ENCODE results near the gene HOXD3. TPM values are rescaled to one million over a fixed set of nuclear protein-coding genes. Genes with fewer than 3 reads are reported as not detected.

Gene HOXD3
- total and polyA plus RNA-seq, 4 experiments from 2014 or later = not detected

GRCh38 chr2:176146645-176147044 lies 10.5 kb upstream of the HOXD3 start:
- intact Hi-C loops (cut with micrococcal nuclease) = no loop called here
- H3K27ac Mint-ChIP-seq = peak overlapping the region in 1 of 7 donors; percentile 1
- CTCF ChIA-PET (ENCODE audit: partially characterized antibody) = interaction anchor here (0.8 kb wide), 1 partner anchor 49 kb away, joined by 3 read pairs; no protein-coding TSS in a partner anchor
- peaks cover 0 to 6% (median under 1%) of the 10 kb centered on the region in 4 donors for H3K4me1 Mint-ChIP-seq
- H3K4me3 Mint-ChIP-seq = peak overlapping the region in 1 of 8 donors; percentile 24
- peaks cover 67% of the 10 kb centered on the region for H3K27me3 ChIP-seq (ENCODE audit: insufficient read depth, low read length)
- no peak for DNase-seq
- POLR2A ChIA-PET (ENCODE audit: partially characterized antibody) = no interaction called here
- H3K36me3 ChIP-seq (ENCODE audit: insufficient read depth, low read length) = no peaks in the 10 kb centered on the region
- H3K9me3 ChIP-seq (ENCODE audit: control insufficient read depth in 1 of 2, low read length in 2 of 2) = no peaks in the 10 kb centered on the region
- H3K27me3 Mint-ChIP-seq = peaks cover 75 to 82% of the 10 kb centered on the region in 2 donors
- no peaks in the 10 kb centered on the region for H3K4me1 ChIP-seq (ENCODE audit: insufficient read depth, low read length)
- H3K36me3 Mint-ChIP-seq = no peaks in the 10 kb centered on the region
- H3K27ac ChIP-seq (ENCODE audit: low read depth, low read length) = no peak overlapping the region
- H3K9me3 Mint-ChIP-seq = peaks cover 0 to 6% (median under 1%) of the 10 kb centered on the region in 8 donors
- H3K4me3 ChIP-seq (ENCODE audit: low read length in 2 of 2) = no peak overlapping the region

DNA sequence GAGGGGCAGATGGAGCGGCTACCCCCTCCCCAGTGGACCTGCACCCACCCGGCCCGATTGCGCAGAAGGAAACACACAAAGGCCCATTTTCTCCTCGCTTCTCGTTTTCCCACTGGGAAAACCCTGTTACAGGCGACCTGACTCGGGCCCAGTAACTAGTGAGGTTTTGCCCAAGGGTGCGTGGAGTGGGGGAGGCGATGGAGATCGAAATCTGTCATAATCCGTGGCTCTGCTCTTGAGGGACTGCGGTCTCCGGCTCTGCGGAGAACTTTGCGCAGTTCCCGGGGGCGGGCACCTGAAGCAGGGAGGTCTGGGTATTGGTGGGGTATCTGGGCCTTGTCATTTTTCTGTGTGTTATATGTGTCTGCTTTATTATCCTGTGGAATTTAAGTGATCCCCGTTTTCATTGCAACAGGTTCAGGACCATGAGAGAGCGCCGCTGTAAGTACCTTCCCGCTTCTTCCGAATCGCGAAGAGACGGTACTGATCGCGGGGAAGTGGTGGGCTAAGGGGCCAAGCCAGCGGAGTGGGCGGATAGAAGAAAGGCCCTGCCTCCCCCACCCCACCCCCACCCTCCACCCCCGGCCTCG lies 9.8 kb upstream of the HOXD3 start:
- H3K4me3 ChIP-seq (ENCODE audit: low read length in 2 of 2) = no peak overlapping the region
- Mint-ChIP-seq H3K4me3 (no peak overlapping the region), H3K36me3 (no peaks in the 10 kb centered on the region), H3K9me3 (peaks cover 0 to 6% (median under 1%) of the 10 kb centered on the region in 8 donors), H3K27me3 (peaks cover 69 to 76% of the 10 kb centered on the region in 2 donors), H3K27ac (peak overlapping the region in 2 of 7 donors; percentile 1 to 19), H3K4me1 (peaks cover 0 to 6% (median under 1%) of the 10 kb centered on the region in 4 donors)
- no peak for DNase-seq
- no peaks in the 10 kb centered on the region for H3K36me3 ChIP-seq (ENCODE audit: insufficient read depth, low read length)
- H3K27ac ChIP-seq (ENCODE audit: low read depth, low read length) = no peak overlapping the region
- no peaks in the 10 kb centered on the region for H3K9me3 ChIP-seq (ENCODE audit: control insufficient read depth in 1 of 2, low read length in 2 of 2)
- POLR2A ChIA-PET (ENCODE audit: partially characterized antibody) = no interaction called here
- CTCF ChIA-PET (ENCODE audit: partially characterized antibody) = interaction anchor here (0.8 kb wide), 1 partner anchor 49 kb away, joined by 3 read pairs; no protein-coding TSS in a partner anchor
- intact Hi-C loops (cut with micrococcal nuclease) = no loop called here
- no peaks in the 10 kb centered on the region for H3K4me1 ChIP-seq (ENCODE audit: insufficient read depth, low read length)
- peaks cover 61% of the 10 kb centered on the region for H3K27me3 ChIP-seq (ENCODE audit: insufficient read depth, low read length)

DNA sequence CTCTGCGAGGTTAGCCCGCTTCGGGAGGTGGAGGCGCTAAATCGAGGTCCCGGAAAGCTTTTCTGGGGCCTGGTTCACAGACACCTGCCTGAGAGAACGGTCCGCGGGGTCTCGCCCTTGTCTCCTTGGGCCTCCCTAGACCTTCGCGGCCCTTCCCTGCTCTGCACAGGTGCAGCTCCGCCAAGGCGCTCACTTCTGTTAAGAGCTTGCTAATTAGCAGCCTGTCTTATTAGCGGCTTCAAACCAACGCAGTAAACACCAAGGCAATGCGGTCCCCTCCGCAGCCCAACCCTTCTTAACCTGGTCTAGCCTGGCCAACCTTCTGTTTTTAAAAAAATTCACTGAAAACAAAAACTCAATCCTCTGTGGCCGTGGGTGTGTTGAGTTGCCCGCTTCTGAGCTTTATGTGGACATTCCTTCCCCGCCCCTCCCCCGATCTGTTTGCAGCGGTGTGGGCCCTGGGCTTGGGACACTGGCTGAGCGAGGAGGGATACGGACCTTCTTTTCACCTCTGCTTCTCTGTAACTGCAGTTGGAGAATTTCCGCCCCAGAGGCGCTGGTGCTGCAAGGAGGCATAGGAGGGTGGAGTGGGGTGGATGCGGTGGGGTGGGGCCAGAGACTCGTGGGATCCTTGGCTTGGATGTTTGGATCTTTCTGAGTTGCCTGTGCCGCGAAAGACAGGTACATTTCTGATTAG lies 9.2 kb upstream of the HOXD3 start:
- Mint-ChIP-seq H3K27ac (peak overlapping the region in 2 of 7 donors; percentile 19 to 32), H3K36me3 (no peaks in the 10 kb centered on the region), H3K4me1 (peaks cover 0 to 6% (median 3%) of the 10 kb centered on the region in 4 donors), H3K27me3 (peaks cover 69 to 78% of the 10 kb centered on the region in 2 donors), H3K9me3 (peaks cover 0 to 6% (median under 1%) of the 10 kb centered on the region in 8 donors), H3K4me3 (peak overlapping the region in 2 of 8 donors; percentile 26 to 50)
- intact Hi-C loops (cut with micrococcal nuclease) = no loop called here
- no peaks in the 10 kb centered on the region for H3K4me1 ChIP-seq (ENCODE audit: insufficient read depth, low read length)
- peaks cover 59% of the 10 kb centered on the region for H3K27me3 ChIP-seq (ENCODE audit: insufficient read depth, low read length)
- H3K27ac ChIP-seq (ENCODE audit: low read depth, low read length) = no peak overlapping the region
- no peak overlapping the region for H3K4me3 ChIP-seq (ENCODE audit: low read length in 2 of 2)
- no peak for DNase-seq
- POLR2A ChIA-PET (ENCODE audit: partially characterized antibody) = no interaction called here
- no peaks in the 10 kb centered on the region for H3K9me3 ChIP-seq (ENCODE audit: control insufficient read depth in 1 of 2, low read length in 2 of 2)
- H3K36me3 ChIP-seq (ENCODE audit: insufficient read depth, low read length) = no peaks in the 10 kb centered on the region
- CTCF ChIA-PET (ENCODE audit: partially characterized antibody) = no interaction called here

DNA sequence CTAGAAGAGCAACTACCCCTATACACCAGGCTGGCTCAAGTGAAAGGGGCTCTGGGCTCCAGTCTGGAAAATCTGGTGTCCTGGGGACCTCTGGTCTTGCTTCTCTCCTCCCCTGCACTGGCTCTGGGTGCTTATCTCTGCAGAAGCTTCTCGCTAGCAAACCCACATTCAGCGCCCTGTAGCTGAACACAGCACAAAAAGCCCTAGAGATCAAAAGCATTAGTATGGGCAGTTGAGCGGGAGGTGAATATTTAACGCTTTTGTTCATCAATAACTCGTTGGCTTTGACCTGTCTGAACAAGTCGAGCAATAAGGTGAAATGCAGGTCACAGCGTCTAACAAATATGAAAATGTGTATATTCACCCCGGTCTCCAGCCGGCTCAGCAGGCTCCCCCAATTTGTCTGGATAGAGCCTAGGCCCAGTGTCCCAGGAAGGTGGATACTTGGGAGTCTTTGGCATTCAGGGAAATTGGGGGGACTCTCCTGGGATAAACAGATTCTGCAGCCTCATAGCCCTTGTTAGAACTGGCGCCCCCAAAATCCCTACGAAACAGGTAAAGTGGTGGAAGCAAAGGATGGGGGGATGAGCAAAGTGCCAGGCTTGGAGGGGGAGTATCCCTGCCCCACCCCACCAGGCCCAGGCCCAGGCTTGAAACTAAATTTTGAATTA lies 8.2 kb upstream of the HOXD3 start:
- Mint-ChIP-seq H3K27ac (no peak overlapping the region), H3K27me3 (peaks cover 68 to 78% of the 10 kb centered on the region in 2 donors), H3K9me3 (peaks cover 0 to 6% (median under 1%) of the 10 kb centered on the region in 8 donors), H3K4me1 (peaks cover 0 to 6% (median 3%) of the 10 kb centered on the region in 4 donors), H3K4me3 (no peak overlapping the region), H3K36me3 (no peaks in the 10 kb centered on the region)
- no peak for DNase-seq
- CTCF ChIA-PET (ENCODE audit: partially characterized antibody) = no interaction called here
- Histone ChIP-seq H3K36me3 (ENCODE audit: insufficient read depth, low read length) (no peaks in the 10 kb centered on the region), H3K4me1 (ENCODE audit: insufficient read depth, low read length) (no peaks in the 10 kb centered on the region), H3K9me3 (ENCODE audit: control insufficient read depth in 1 of 2, low read length in 2 of 2) (no peaks in the 10 kb centered on the region), H3K4me3 (ENCODE audit: low read length in 2 of 2) (no peak overlapping the region), H3K27me3 (ENCODE audit: insufficient read depth, low read length) (peaks cover 57% of the 10 kb centered on the region), H3K27ac (ENCODE audit: low read depth, low read length) (no peak overlapping the region)
- intact Hi-C loops (cut with micrococcal nuclease) = no loop called here
- POLR2A ChIA-PET (ENCODE audit: partially characterized antibody) = no interaction called here

GRCh38 chr2:176149481-176149938 lies 7.6 kb upstream of the HOXD3 start:
- H3K27ac Mint-ChIP-seq = no peak overlapping the region
- H3K4me1 ChIP-seq (ENCODE audit: insufficient read depth, low read length) = no peaks in the 10 kb centered on the region
- no peaks in the 10 kb centered on the region for H3K36me3 Mint-ChIP-seq
- H3K27me3 Mint-ChIP-seq = peaks cover 68 to 79% of the 10 kb centered on the region in 2 donors
- DNase-seq = no peak
- no peaks in the 10 kb centered on the region for H3K36me3 ChIP-seq (ENCODE audit: insufficient read depth, low read length)
- peaks cover 0 to 6% (median under 1%) of the 10 kb centered on the region in 8 donors for H3K9me3 Mint-ChIP-seq
- peaks cover 62% of the 10 kb centered on the region for H3K27me3 ChIP-seq (ENCODE audit: insufficient read depth, low read length)
- H3K4me1 Mint-ChIP-seq = peaks cover 0 to 6% (median 3%) of the 10 kb centered on the region in 4 donors
- no peak overlapping the region for H3K27ac ChIP-seq (ENCODE audit: low read depth, low read length)
- no peak overlapping the region for H3K4me3 Mint-ChIP-seq
- H3K4me3 ChIP-seq (ENCODE audit: low read length in 2 of 2) = no peak overlapping the region
- CTCF ChIA-PET (ENCODE audit: partially characterized antibody) = no interaction called here
- no peaks in the 10 kb centered on the region for H3K9me3 ChIP-seq (ENCODE audit: control insufficient read depth in 1 of 2, low read length in 2 of 2)
- intact Hi-C loops (cut with micrococcal nuclease) = no loop called here
- POLR2A ChIA-PET (ENCODE audit: partially characterized antibody) = no interaction called here

DNA sequence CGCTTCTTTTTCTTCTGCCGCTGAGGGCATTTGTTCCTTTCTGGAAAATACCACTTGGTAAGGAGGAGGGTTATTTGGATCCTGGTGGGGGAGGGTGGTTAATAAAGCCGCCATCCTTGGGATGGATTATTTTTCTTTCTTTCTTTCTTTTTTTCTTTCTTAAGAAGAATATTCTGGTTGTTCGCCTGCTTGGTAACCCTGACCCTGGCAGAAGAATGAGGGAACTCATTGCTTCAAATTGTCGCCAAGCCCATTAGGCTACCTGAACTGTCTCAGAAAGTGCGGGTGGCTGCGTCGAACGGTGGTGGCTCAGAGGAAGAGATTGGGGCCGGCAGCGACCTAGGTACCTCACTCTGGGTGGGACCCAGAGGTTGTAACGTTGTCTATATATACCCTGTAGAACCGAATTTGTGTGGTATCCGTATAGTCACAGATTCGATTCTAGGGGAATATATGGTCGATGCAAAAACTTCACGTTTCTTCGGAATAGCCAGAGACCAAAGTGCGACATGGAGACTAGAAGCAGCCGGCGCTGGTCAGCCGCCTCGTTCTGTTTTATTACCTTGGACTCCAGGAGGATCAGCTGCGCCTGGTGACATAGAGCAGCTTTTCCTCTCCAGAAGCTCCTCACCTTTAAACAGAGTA lies 7.0 kb upstream of the HOXD3 start:
- Histone ChIP-seq H3K9me3 (ENCODE audit: control insufficient read depth in 1 of 2, low read length in 2 of 2) (no peaks in the 10 kb centered on the region), H3K27ac (ENCODE audit: low read depth, low read length) (no peak overlapping the region), H3K27me3 (ENCODE audit: insufficient read depth, low read length) (peaks cover 63% of the 10 kb centered on the region), H3K4me1 (ENCODE audit: insufficient read depth, low read length) (no peaks in the 10 kb centered on the region), H3K36me3 (ENCODE audit: insufficient read depth, low read length) (no peaks in the 10 kb centered on the region), H3K4me3 (ENCODE audit: low read length in 2 of 2) (no peak overlapping the region)
- peak overlapping the region in 1 of 8 donors; percentile 31 for H3K4me3 Mint-ChIP-seq
- no peaks in the 10 kb centered on the region for H3K36me3 Mint-ChIP-seq
- no peak for DNase-seq
- peaks cover 0 to 3% (median under 1%) of the 10 kb centered on the region in 8 donors for H3K9me3 Mint-ChIP-seq
- ChIA-PET POLR2A (ENCODE audit: partially characterized antibody) (no interaction called here), CTCF (ENCODE audit: partially characterized antibody) (interaction anchor here (1.0 kb wide), 1 partner anchor 999 kb away, joined by 3 read pairs; no protein-coding TSS in a partner anchor)
- intact Hi-C loops (cut with micrococcal nuclease) = no loop called here
- H3K4me1 Mint-ChIP-seq = peaks cover 0 to 6% (median 3%) of the 10 kb centered on the region in 4 donors
- peak overlapping the region in 2 of 7 donors; percentile 22 to 45 for H3K27ac Mint-ChIP-seq
- H3K27me3 Mint-ChIP-seq = peaks cover 69 to 79% of the 10 kb centered on the region in 2 donors

All from CD4-positive, alpha-beta memory T cell (primary cell).